K562 (cell line): ENCODE measurements around the gene MYLIP. TPM values are rescaled to one million over a fixed set of nuclear protein-coding genes. Genes with fewer than 3 reads are reported as not detected.

Experiments
- ATAC-seq: fragments of 200-7000 bp; cut with Tn5 transposase; 3 replicates; pipeline ENCODE4 v1.9.1; 2020; ENCODE audit warnings: moderate library complexity
- BruUV-seq: library from RNA; stranded (reverse); fragments of 400-500 nt; replicated peaks from 2 replicates; lab custom pipeline; 2021; lab: Mats Ljungman, UMichigan
- CTCF ChIA-PET: fragments of 300-600 bp; formaldehyde crosslinking; extraction: SDS; loops from one replicate; lab custom pipeline; 2021; ENCODE audit warnings: low intra/inter-chr PET ratio; lab: Yijun Ruan, JAX
- POLR2A ChIA-PET: fragments of 300-600, 350-650 bp; sonication (Branson Sonifier 250); formaldehyde crosslinking; extraction: SDS; loops from one replicate; lab custom pipeline; 2021; ENCODE audit warnings: antibody characterized with exemption, inconsistent platforms; lab: Yijun Ruan, JAX
- DNase-seq, 4 experiments: peaks; one replicate each; pipeline versions ENCODE4 v3.0.0 to v3.0.0-alpha.2; 2011 to 2018; ENCODE audit warnings: low spot score in 3 of 4, mixed read lengths in 3 of 4; ENCODE audit errors: extremely low read depth in 1 of 4
- FAIRE-seq: peaks from 2 replicates; lab custom pipeline; 2011; peaks lifted over from hg19 to GRCh38; lab: Jason Lieb, UNC
- H2AFZ ChIP-seq: 2 replicates; pipeline ENCODE4 v1.6.0; 2011; ENCODE audit warnings: low read depth, low read length, control low read depth, inconsistent platforms
- H3K27ac ChIP-seq: fragments of 200-600 bp; 3 replicates; pipeline ENCODE4 v1.8.0; 2011; ENCODE audit warnings: low read depth, mild to moderate bottlenecking, control low read depth, inconsistent platforms, low read length, moderate library complexity, mixed read lengths; ENCODE audit errors: extremely low read depth
- H3K27me3 ChIP-seq, 2 experiments: fragments of 300-600 bp in 1 of 2; 2 replicates in 1 of 2; 3 replicates in 1 of 2; pipeline versions ENCODE4 v1.6.0 to v1.8.0; 2011; ENCODE audit warnings: inconsistent platforms in 2 of 2, low read length in 2 of 2, mild to moderate bottlenecking in 1 of 2, mixed read lengths in 1 of 2, moderate library complexity in 1 of 2; ENCODE audit not compliant: control insufficient read depth in 2 of 2, insufficient read depth in 2 of 2
- H3K36me3 ChIP-seq: fragments of 300-600 bp; 3 replicates; pipeline ENCODE4 v1.8.0; 2011; ENCODE audit warnings: mild to moderate bottlenecking, low read length, inconsistent platforms; ENCODE audit not compliant: control insufficient read depth, insufficient read depth
- H3K4me1 ChIP-seq, 2 experiments: fragments of 200-600 bp in 1 of 2; replicated peaks in 1 of 2; 2 replicates in 1 of 2; 3 replicates in 1 of 2; pipeline versions ENCODE4 v1.5.1 to v1.8.0; 2011; ENCODE audit warnings: inconsistent platforms in 2 of 2, low read length in 2 of 2, mild to moderate bottlenecking in 1 of 2, mixed read lengths in 1 of 2, moderate library complexity in 1 of 2; ENCODE audit not compliant: control insufficient read depth in 2 of 2, insufficient read depth in 2 of 2
- H3K4me2 ChIP-seq: 2 replicates; pipeline ENCODE4 v1.6.1; 2011; ENCODE audit warnings: low read length, control low read depth, inconsistent platforms, mixed read lengths; ENCODE audit not compliant: insufficient read depth
- H3K4me3 ChIP-seq: fragments of 200-600 bp; sonication (generic), shearing (Covaris generic); 2 replicates; pipeline ENCODE4 v1.5.1; 2016; ENCODE audit warnings: control low read depth, inconsistent platforms
- H3K79me2 ChIP-seq: fragments of 200-600 bp; 3 replicates; pipeline ENCODE4 v1.8.0; 2011; ENCODE audit warnings: low read length, inconsistent platforms; ENCODE audit not compliant: control insufficient read depth, insufficient read depth
- H3K9ac ChIP-seq, 2 experiments: 2 replicates each; pipeline versions ENCODE4 v1.6.0 to v1.6.1; 2011; ENCODE audit warnings: low read depth in 2 of 2, low read length in 2 of 2, control low read depth in 1 of 2, inconsistent platforms in 1 of 2, mild to moderate bottlenecking in 1 of 2, mixed read lengths in 1 of 2; ENCODE audit not compliant: insufficient read depth in 1 of 2
- H3K9me1 ChIP-seq: one replicate; pipeline ENCODE4 v1.6.0; 2011; ENCODE audit warnings: inconsistent platforms, mild to moderate bottlenecking, low read length, moderate library complexity; ENCODE audit not compliant: control insufficient read depth, insufficient read depth
- H3K9me3 ChIP-seq: replicated peaks from 2 replicates; pipeline ENCODE4 v1.5.1; 2011; ENCODE audit warnings: low read depth, low read length, inconsistent platforms; ENCODE audit not compliant: control insufficient read depth, insufficient read depth
- H4K20me1 ChIP-seq: replicated peaks from 2 replicates; pipeline ENCODE4 v1.6.1; 2011; ENCODE audit warnings: low read length, inconsistent platforms, mixed read lengths; ENCODE audit not compliant: control insufficient read depth, insufficient read depth
- CTBP1 ChIP-seq: fragments of 450-650 bp; IDR thresholded peaks from 2 replicates; pipeline ENCODE4 v1.6.1; 2016; ENCODE audit warnings: borderline replicate concordance
- HDAC6 ChIP-seq: IDR thresholded peaks from 2 replicates; pipeline ENCODE4 v1.6.1; 2012; ENCODE audit warnings: low read depth, mild to moderate bottlenecking, control low read depth, inconsistent platforms, low read length, moderate library complexity
- NCOR1 ChIP-seq: fragments of 450-650 bp; IDR thresholded peaks from 2 replicates; pipeline ENCODE4 v1.6.1; 2016; ENCODE audit warnings: mild to moderate bottlenecking, moderate library complexity
- TFE3 ChIP-seq: fragments of 450-650 bp; formaldehyde crosslinking; IDR thresholded peaks from 2 replicates; pipeline ENCODE4 v1.4.0; 2020; ENCODE audit warnings: mild to moderate bottlenecking, mixed read lengths
- ZNF3 ChIP-seq: fragments of 250-450 bp; sonication (Bioruptor Pico); IDR thresholded peaks from 2 replicates; pipeline ENCODE4 v1.5.0; 2021; ENCODE audit warnings: mild to moderate bottlenecking, moderate library complexity
- ZNF785 ChIP-seq: fragments of 250-450 bp; sonication (Bioruptor Pico); IDR thresholded peaks from 2 replicates; pipeline ENCODE4 v1.4.0; 2020; ENCODE audit warnings: mild to moderate bottlenecking
- WGBS: fragments of 100-300 bp; shearing (Covaris generic); methylation state at CpG from one replicate; pipeline ENCODE4 v1.1.6; 2016; ENCODE audit warnings: low coverage, mixed read lengths; ENCODE audit not compliant: insufficient coverage; ENCODE audit errors: missing lambda C conversion rate; 5-methylcytosine and 5-hydroxymethylcytosine counted together
- in situ Hi-C: fragments of 300-500 bp; cut with MboI; formaldehyde crosslinking; loops from 4 replicates; pipeline ENCODE4 v1.15.0; 2018; ENCODE audit warnings: inconsistent platforms, mixed read lengths
- intact Hi-C: fragments of 100-400 bp; cut with micrococcal nuclease; formaldehyde crosslinking; loops from 2 replicates; pipeline ENCODE4 v1.14.2; 2022
- polyA plus RNA-seq, 8 experiments: library from polyadenylated mRNA; depleted of rRNA in 4 of 8; stranded (reverse) in 5 of 8; unstranded in 3 of 8; fragments of >200 nt; fragmentation: Nextera tagmentation in 2 of 8; fragmentation: Illumina TruSeq in 1 of 8; extraction: Ambion mirVana in 2 of 8; extraction: Trizol in 1 of 8; gene quantifications; 2 replicates each; pipeline versions ENCODE4 v1.2.1 to v1.2.3, GENCODE V29; 2011 to 2014; ENCODE audit warnings: inconsistent platforms in 1 of 8, missing spikeins in 1 of 8
- total RNA-seq, 7 experiments: library from RNA; depleted of rRNA in 6 of 7; stranded (reverse); fragments of >200 nt in 6 of 7; fragmentation: Illumina TruSeq in 2 of 7; extraction: Trizol in 2 of 7; gene quantifications; 2 replicates each; pipeline versions ENCODE4 v1.2.1 to v1.2.3, GENCODE V29; 2011 to 2021; ENCODE audit warnings: low replicate concordance in 1 of 7

MYLIP gene
- total and polyA plus RNA-seq, 9 of the 15 experiments (the other 6 are each of a cell fraction or from before 2014, with no cell fraction given) = 10.8 to 43.5 (median 31.5) TPM

- in situ Hi-C loops = no loop called here
- no peak overlapping the region for H3K9ac ChIP-seq
- DNase-seq = no peak
- WGBS = 94% methylated on average over 8 of the region's 8 CpGs
- intact Hi-C loops = no loop called here
- H2AFZ ChIP-seq = 0 out of 2 replicates have a peak overlapping the region, but pooled peaks have one; percentile 86
- H3K4me2 ChIP-seq = no peak overlapping the region
- TF ChIP-seq ZNF785 (CRISPR knock-in tag) = no peak
- TF ChIP-seq HDAC6 = no peak
- TF ChIP-seq NCOR1 = no peak
- TF ChIP-seq CTBP1 = 0 out of 2 replicates have a peak, but pooled peaks have one; percentile 0
- TF ChIP-seq TFE3 = no peak
- no peak for TF ChIP-seq ZNF3 (CRISPR knock-in tag)
- TF ChIP-seq, all 486 proteins: peak for 1
- no peaks in the 10 kb centered on the region for H3K9me3 ChIP-seq
- H3K27ac ChIP-seq = no peak overlapping the region
- POLR2A ChIA-PET = interaction anchor here (1.1 kb wide), 1 partner anchor 22 kb away, joined by 3 read pairs; the partner anchor contains the start of gene MYLIP
- CTCF ChIA-PET = no interaction called here
- H3K36me3 ChIP-seq = no peaks in the 10 kb centered on the region
- no peaks in the 10 kb centered on the region for H3K27me3 ChIP-seq
- no peak for FAIRE-seq
- BruUV-seq = no TSS peak
- peaks cover 16 to 36% of the 10 kb centered on the region in 2 experiments for H3K4me1 ChIP-seq
- no peak for ATAC-seq
- H3K79me2 ChIP-seq = no peaks in the 10 kb centered on the region
- no peak overlapping the region for H3K4me3 ChIP-seq
- H4K20me1 ChIP-seq = no peaks in the 10 kb centered on the region
- no peaks in the 10 kb centered on the region for H3K9me1 ChIP-seq
Measured at GRCh38 chr6:16106991-16107787, 21.7 kb upstream of the MYLIP start.
